ENCODE measurements around the gene C16orf89.

The C16orf89 gene

DNA sequence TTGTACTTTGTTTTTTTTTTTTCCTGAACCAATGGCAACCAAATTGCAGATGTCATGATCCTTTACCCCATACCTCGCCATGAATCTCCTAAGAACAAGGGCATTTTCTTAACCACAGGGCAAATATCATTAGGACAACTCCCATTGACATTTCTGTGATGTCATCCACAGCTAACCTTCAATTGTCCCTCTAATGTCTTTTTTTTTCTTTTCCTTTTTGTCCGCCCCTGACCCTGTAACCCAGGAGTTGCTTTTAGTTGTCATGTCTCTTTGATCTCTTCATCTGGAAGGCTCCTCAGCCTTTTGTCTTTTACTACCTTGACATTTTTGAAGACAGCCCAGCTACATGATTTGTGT, 31.6 kb downstream of the C16orf89 start:
- Histone ChIP-seq H3K4me1 (ENCODE audit: insufficient read depth, low read length) (peaks cover 12% of the 10 kb centered on the region; the same call in 1 of the 2 replicates), H3K4me3 (ENCODE audit: low read length) (peak overlapping the region; percentile 65), H3K36me3 (ENCODE audit: insufficient read depth, low read depth, low read length) (no peaks in the 10 kb centered on the region), H3K27ac (ENCODE audit: low read length) (no peak overlapping the region), H3K9me3 (ENCODE audit: insufficient read depth, low read depth, low read length) (no peaks in the 10 kb centered on the region), H3K27me3 (ENCODE audit: insufficient read depth, low read length) (peaks cover 7% of the 10 kb centered on the region), H3K9ac (ENCODE audit: low read depth, low read length) (peak overlapping the region; percentile 53; the same call in 1 of the 2 replicates)

DNA sequence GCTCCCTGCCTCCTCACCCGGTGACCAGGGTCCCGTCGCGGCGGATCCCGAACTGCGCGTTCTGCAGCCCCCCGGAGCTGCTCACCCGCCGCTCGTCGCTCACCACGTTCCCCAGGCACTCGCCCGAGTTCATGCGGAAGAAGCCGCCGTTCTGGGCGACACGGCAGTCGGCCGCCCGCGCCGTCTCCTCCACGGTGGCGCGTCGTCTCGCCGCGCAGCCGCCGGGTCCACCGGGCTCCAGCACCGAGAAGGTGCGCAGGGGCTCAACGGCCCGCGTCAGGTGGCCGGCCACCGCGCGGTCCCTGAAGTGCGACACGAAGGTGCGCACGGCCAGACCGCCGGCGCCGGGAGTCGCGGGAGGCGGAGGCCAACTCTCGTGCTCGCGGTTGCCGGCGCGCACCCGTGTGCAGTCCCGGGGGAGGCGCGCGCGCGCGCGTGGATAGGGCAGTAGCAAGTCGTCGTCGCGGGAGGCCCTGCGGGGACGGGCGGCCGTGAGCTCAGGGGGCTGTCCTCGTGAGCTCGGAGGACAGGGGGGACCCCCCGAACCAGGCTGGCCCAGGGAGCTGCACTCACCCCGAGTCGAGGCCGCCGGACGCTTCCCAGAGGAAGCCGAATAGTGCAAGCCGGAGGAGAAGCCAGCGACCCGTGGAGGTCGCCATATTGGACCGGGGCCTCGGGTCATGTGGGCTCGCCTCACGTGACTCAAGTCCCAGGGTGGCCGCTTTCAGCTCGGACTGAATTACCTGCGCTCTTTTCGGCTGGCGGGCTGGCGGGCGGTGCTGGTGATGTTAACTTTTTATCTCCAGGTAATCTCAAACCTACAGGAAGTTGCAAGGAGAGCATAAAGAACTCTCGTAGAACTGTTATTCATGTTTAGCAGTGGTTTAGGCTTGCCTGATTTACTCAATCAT, 32.2 kb downstream of the C16orf89 start, which contains the start of gene NAGPA:
NAGPA (minus strand) TSS at position 680 of the 911 bp plus-strand sequence; CDS start at position 659, 21 bp downstream.
- H3K4me1 ChIP-seq (ENCODE audit: insufficient read depth, low read length), result peaks cover 12% of the 10 kb centered on the region; the same call in 1 of the 2 replicates
- no peak within 1 kb of the TSS for H3K27ac ChIP-seq (ENCODE audit: low read length)
- peak within 1 kb of the TSS; percentile 53; the same call in 1 of the 2 replicates for H3K9ac ChIP-seq (ENCODE audit: low read depth, low read length)

DNA sequence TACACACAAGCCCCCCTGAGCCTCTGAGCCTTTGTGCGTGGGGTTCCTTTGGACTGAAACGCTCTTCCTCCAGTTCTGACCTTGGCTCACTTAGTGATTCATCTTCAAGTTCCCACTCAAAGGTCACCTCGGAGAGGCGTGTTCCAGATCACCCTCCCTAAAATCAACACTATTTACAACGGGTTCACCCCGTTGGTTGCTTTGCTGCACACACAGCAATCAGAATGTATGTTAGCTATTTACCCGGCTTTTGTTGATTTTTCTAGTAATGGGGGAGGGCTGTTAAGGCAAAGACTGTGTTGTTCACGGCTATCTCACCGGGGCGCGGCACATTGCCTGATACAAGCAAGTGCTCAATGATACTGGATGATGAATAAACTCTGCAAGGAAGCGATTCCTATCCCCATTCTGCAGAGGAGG, 33.0 kb downstream of the C16orf89 start:
- Histone ChIP-seq H3K27me3 (ENCODE audit: insufficient read depth, low read length) (peaks cover 7% of the 10 kb centered on the region), H3K36me3 (ENCODE audit: insufficient read depth, low read depth, low read length) (no peaks in the 10 kb centered on the region), H3K9ac (ENCODE audit: low read depth, low read length) (peak overlapping the region; percentile 53; the same call in 1 of the 2 replicates), H3K4me3 (ENCODE audit: low read length) (peak overlapping the region; percentile 65), H3K4me1 (ENCODE audit: insufficient read depth, low read length) (peaks cover 12% of the 10 kb centered on the region; the same call in 1 of the 2 replicates), H3K9me3 (ENCODE audit: insufficient read depth, low read depth, low read length) (no peaks in the 10 kb centered on the region), H3K27ac (ENCODE audit: low read length) (no peak overlapping the region)

More for the DNA sequence above, 32.2 kb downstream of the C16orf89 start, which contains the start of gene NAGPA:
- H3K4me3 ChIP-seq (ENCODE audit: low read length), result peak within 1 kb of the TSS; percentile 65
- H3K9me3 ChIP-seq (ENCODE audit: insufficient read depth, low read depth, low read length), result no peaks in the 10 kb centered on the region
- peaks cover 7% of the 10 kb centered on the region for H3K27me3 ChIP-seq (ENCODE audit: insufficient read depth, low read length)
- no peaks in the 10 kb centered on the region for H3K36me3 ChIP-seq (ENCODE audit: insufficient read depth, low read depth, low read length)

GRCh38 chr16:5031601-5032000, 34.2 kb downstream of the C16orf89 start:
- peaks cover 7% of the 10 kb centered on the region for H3K27me3 ChIP-seq (ENCODE audit: insufficient read depth, low read length)
- no peak overlapping the region for H3K27ac ChIP-seq (ENCODE audit: low read length)
- no peak overlapping the region for H3K9ac ChIP-seq (ENCODE audit: low read depth, low read length)

DNA sequence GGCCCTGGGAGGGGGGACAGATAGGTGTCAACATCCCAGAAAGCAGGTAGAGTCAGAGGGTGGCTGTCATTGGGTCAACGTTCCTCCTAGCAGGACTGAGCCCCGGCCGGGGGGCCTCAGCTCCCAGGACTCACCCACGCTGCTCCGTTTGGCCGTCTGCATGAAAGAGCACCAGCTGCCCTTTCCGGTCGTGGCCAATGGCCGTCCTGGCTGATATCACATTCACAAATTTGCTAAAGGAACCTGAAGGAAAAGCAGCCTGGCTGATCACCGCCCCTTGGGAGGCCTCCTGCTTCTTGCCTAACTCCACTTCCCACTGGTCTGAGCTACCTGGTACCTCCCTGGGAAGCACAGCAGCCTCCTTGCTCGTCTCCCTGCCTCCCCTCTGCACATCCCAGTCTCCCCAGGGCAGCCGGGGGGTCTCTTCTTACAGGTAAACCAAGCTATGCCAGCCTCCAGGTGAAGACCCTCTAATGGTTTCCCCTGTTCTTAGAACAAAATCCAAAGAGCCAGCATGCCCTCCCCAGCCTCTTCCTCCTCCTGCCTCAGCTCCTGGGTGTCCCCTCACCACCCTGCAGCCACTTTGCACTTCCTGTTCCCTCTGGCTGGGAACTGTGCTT, 35.4 kb downstream of the C16orf89 start:
- Histone ChIP-seq H3K27me3 (ENCODE audit: insufficient read depth, low read length) (peaks cover 7% of the 10 kb centered on the region), H3K4me3 (ENCODE audit: low read length) (no peak overlapping the region), H3K36me3 (ENCODE audit: insufficient read depth, low read depth, low read length) (no peaks in the 10 kb centered on the region), H3K4me1 (ENCODE audit: insufficient read depth, low read length) (peaks cover 4% of the 10 kb centered on the region; the same call in 1 of the 2 replicates), H3K27ac (ENCODE audit: low read length) (no peak overlapping the region), H3K9ac (ENCODE audit: low read depth, low read length) (no peak overlapping the region), H3K9me3 (ENCODE audit: insufficient read depth, low read depth, low read length) (no peaks in the 10 kb centered on the region)

More at GRCh38 chr16:5031601-5032000, 34.2 kb downstream of the C16orf89 start:
- Histone ChIP-seq H3K36me3 (ENCODE audit: insufficient read depth, low read depth, low read length) (no peaks in the 10 kb centered on the region), H3K4me1 (ENCODE audit: insufficient read depth, low read length) (peaks cover 10% of the 10 kb centered on the region; the same call in 1 of the 2 replicates), H3K4me3 (ENCODE audit: low read length) (no peak overlapping the region), H3K9me3 (ENCODE audit: insufficient read depth, low read depth, low read length) (no peaks in the 10 kb centered on the region)

DNA sequence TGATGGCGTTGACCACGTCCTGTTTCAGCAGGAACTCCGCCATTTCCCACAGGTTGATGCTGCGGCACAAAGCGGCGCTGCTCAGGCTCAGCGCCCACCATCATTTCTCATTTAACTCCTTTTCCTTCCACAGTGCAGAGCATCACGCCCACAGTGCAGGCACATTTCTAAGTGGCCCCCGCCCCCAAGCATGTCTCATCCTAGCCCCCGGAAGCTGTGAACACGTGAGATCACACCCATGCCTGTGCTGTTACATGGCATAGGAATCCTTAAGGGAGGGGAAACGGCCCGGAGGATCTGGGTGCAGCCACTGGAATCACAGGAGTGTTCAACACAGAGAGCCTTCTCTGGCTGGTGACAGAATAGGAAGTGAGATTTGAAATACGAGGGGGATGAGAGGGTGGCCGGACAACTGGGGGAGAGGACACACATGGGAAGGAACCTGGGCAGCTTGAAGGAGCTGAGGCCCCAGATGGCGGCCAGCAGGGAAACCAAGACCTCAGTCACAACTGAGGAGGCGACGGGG, 36.7 kb downstream of the C16orf89 start:
- H3K36me3 ChIP-seq (ENCODE audit: insufficient read depth, low read depth, low read length), result no peaks in the 10 kb centered on the region
- H3K27ac ChIP-seq (ENCODE audit: low read length), result no peak overlapping the region
- no peaks in the 10 kb centered on the region for H3K9me3 ChIP-seq (ENCODE audit: insufficient read depth, low read depth, low read length)
- peaks cover 7% of the 10 kb centered on the region for H3K27me3 ChIP-seq (ENCODE audit: insufficient read depth, low read length)
- H3K9ac ChIP-seq (ENCODE audit: low read depth, low read length), result no peak overlapping the region
- no peak overlapping the region for H3K4me3 ChIP-seq (ENCODE audit: low read length)
- no peaks in the 10 kb centered on the region; the same call in 1 of the 2 replicates for H3K4me1 ChIP-seq (ENCODE audit: insufficient read depth, low read length)

GRCh38 chr16:5027575-5028235, 38.1 kb downstream of the C16orf89 start:
- Histone ChIP-seq H3K27ac (ENCODE audit: low read length) (no peak overlapping the region), H3K27me3 (ENCODE audit: insufficient read depth, low read length) (peaks cover 3% of the 10 kb centered on the region), H3K9ac (ENCODE audit: low read depth, low read length) (no peak overlapping the region), H3K4me3 (ENCODE audit: low read length) (no peak overlapping the region), H3K36me3 (ENCODE audit: insufficient read depth, low read depth, low read length) (no peaks in the 10 kb centered on the region), H3K9me3 (ENCODE audit: insufficient read depth, low read depth, low read length) (no peaks in the 10 kb centered on the region), H3K4me1 (ENCODE audit: insufficient read depth, low read length) (no peaks in the 10 kb centered on the region)

- no peaks in the 10 kb centered on the region for H3K9me3 ChIP-seq (ENCODE audit: insufficient read depth, low read depth, low read length)
- no peaks in the 10 kb centered on the region for H3K27me3 ChIP-seq (ENCODE audit: insufficient read depth, low read length)
- no peaks in the 10 kb centered on the region for H3K36me3 ChIP-seq (ENCODE audit: insufficient read depth, low read depth, low read length)
- H3K4me1 ChIP-seq (ENCODE audit: insufficient read depth, low read length), result no peaks in the 10 kb centered on the region
- no peak overlapping the region for H3K4me3 ChIP-seq (ENCODE audit: low read length)
- H3K27ac ChIP-seq (ENCODE audit: low read length), result no peak overlapping the region
- no peak overlapping the region for H3K9ac ChIP-seq (ENCODE audit: low read depth, low read length)
Measured at GRCh38 chr16:5027086-5027485, 38.7 kb downstream of the C16orf89 start.

- no peaks in the 10 kb centered on the region for H3K4me1 ChIP-seq (ENCODE audit: insufficient read depth, low read length)
- H3K27me3 ChIP-seq (ENCODE audit: insufficient read depth, low read length), result no peaks in the 10 kb centered on the region
- H3K9ac ChIP-seq (ENCODE audit: low read depth, low read length), result no peak overlapping the region
- H3K9me3 ChIP-seq (ENCODE audit: insufficient read depth, low read depth, low read length), result no peaks in the 10 kb centered on the region
- H3K27ac ChIP-seq (ENCODE audit: low read length), result no peak overlapping the region
- H3K36me3 ChIP-seq (ENCODE audit: insufficient read depth, low read depth, low read length), result no peaks in the 10 kb centered on the region
- H3K4me3 ChIP-seq (ENCODE audit: low read length), result no peak overlapping the region
Measured at GRCh38 chr16:5026664-5027063, 39.1 kb downstream of the C16orf89 start.

DNA sequence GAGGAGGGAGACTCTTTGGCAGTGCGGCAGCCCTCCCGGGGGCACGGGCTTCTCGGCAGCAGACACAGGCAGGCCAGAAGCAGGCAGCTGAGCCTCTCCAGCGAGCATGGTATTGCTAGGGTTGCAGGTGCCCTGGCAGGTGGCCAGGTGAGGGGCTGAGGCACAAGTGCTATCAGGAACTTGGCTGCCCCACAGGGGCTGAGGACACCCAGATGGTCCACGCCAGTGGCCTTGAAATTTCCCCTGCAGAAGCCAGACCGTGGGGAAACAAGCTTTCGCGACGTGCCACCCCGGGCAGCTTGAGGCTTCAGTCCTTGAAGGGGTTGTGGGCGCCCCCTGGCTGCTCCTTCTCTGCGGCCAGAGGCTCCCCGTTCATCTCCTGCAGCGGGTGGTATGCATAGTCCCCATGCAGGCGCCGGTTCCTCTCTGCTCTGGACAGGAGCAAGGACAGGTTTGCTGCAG, 40.6 kb downstream of the C16orf89 start:
- Histone ChIP-seq H3K9ac (ENCODE audit: low read depth, low read length) (no peak overlapping the region), H3K27ac (ENCODE audit: low read length) (no peak overlapping the region), H3K4me3 (ENCODE audit: low read length) (no peak overlapping the region), H3K27me3 (ENCODE audit: insufficient read depth, low read length) (no peaks in the 10 kb centered on the region), H3K4me1 (ENCODE audit: insufficient read depth, low read length) (no peaks in the 10 kb centered on the region), H3K36me3 (ENCODE audit: insufficient read depth, low read depth, low read length) (no peaks in the 10 kb centered on the region), H3K9me3 (ENCODE audit: insufficient read depth, low read depth, low read length) (no peaks in the 10 kb centered on the region)

DNA sequence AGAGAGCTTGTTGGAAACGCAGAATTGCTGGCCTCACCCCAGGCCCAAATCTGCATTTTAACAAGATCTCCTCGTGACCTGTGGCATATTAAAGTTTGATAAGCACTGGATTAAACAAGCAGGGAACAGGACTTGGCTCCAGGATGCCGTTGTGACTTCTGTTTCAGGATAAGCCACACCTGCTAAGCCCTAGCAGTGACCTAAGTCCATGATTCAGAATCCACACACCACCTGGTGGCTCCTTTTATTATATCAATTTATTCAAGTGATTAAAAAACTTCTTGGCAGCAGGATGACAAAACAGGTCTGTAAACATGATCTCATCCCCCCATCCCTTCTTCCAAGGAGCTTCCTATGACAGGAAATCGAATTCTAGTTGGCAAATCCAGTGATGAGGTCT, 41.1 kb downstream of the C16orf89 start:
- H3K4me3 ChIP-seq (ENCODE audit: low read length), result no peak overlapping the region
- no peak overlapping the region for H3K9ac ChIP-seq (ENCODE audit: low read depth, low read length)
- no peaks in the 10 kb centered on the region for H3K9me3 ChIP-seq (ENCODE audit: insufficient read depth, low read depth, low read length)
- H3K27ac ChIP-seq (ENCODE audit: low read length), result no peak overlapping the region
- H3K36me3 ChIP-seq (ENCODE audit: insufficient read depth, low read depth, low read length), result no peaks in the 10 kb centered on the region
- no peaks in the 10 kb centered on the region for H3K4me1 ChIP-seq (ENCODE audit: insufficient read depth, low read length)
- no peaks in the 10 kb centered on the region for H3K27me3 ChIP-seq (ENCODE audit: insufficient read depth, low read length)

Data from iPS-20b (cell line).